Stimulated activated CD4-positive, alpha-beta T cell treated with anti-CD3 and anti-CD28 coated beads, Interleukin-1b, Interleukin-23, amount 100 ng/mL, for 1 hour (primary cell): ENCODE results near the gene SPTBN1.
"Not testable (repeated sequence)": the region's sequence is repeated elsewhere in the genome, so short reads cannot be mapped to it uniquely, and the experiment has no call there.

Experiments used
- DNase-seq, 2 donors: peaks; one replicate each; pipeline ENCODE4 v3.0.0-alpha.2; 2020; ENCODE audit warnings: low read depth in 2 of 2

SPTBN1 gene

DNA sequence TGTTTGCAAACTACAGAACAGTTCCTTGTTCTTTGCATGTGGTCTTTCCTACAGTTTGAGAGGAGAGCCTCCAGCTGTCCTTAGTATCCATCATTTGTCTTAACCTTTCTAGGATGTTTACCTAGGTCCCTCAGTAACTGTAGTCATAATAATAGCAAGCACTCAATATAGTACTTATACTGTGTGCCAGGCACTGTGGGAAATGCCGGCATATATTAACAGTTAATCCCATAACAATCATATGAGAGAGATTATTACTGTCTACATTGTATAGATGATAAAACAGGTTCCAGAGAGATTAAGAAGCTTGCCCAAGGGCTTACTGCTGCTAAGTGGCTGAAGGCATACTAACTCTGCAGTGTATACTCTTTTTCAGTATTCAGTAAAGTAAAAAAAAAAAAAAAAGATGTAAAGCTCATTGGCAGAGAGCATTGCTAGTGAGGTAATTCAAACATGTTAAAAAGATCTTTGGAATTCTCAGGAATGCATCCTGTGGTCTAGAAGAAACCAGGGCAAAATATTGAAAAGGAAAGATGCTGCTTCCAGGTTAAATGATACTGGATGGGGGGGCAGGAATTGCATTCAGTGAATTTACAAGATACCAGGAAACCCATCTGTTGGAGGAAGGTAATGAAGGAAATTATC, 72.3 kb downstream of the SPTBN1 start:
- no peak for DNase-seq

DNA sequence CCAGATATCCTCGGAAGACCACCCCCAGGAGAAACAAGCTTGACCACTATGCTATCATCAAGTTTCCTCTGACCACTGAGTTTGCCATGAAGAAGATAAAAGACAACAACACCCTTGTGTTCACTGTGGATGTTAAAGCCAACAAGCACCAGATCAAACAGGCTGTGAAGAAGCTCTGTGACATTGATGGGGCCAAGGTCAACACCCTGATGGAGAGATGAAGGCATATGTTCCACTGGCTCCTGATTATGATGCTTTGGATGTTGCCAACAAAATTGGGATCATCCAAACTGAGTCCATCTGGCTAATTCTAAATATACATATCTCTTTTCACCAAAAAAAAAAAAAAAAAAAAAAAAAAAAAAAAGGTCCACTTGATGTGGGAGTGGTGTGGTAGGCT, 73.4 kb downstream of the SPTBN1 start:
- not testable (repeated sequence) for DNase-seq

DNA sequence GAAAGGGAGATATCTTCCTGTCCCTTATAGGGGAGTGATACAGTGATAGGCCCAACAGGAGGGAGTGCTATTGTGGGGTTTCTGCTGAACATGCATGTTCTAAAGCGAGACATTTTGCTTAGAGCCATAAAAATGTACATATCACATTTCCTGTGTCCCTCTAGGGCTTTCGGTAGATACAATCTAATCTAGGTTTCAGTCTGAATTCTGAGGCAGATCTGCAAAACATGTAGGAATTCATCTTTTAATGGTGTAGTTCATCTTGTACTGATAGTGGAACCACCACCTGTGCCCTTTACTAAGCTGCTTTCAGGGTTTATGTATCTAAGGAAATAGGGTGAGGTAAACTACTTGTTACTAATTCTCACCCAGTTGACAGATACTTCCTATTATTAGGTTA, 73.8 kb downstream of the SPTBN1 start:
- DNase-seq: no peak

DNA sequence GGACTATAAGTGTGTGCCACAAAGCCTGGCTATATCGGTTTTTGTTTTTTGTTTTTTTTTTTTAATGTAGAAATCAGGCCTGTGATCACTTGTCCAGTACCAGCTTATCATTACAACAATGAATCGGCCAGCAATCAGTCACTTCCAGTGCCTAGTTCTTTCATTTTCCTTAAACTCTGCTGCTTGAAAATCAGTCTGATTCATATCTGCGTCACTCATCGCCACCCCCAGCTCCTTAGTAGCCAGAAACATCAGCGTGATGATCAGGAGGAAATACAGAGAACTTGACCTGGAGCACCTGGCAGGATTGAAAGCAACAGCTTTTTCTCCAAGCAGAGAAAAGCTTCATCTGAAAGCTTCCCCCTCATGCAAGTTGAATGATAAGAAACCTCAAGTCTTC, 75.4 kb downstream of the SPTBN1 start:
- no peak for DNase-seq

DNA sequence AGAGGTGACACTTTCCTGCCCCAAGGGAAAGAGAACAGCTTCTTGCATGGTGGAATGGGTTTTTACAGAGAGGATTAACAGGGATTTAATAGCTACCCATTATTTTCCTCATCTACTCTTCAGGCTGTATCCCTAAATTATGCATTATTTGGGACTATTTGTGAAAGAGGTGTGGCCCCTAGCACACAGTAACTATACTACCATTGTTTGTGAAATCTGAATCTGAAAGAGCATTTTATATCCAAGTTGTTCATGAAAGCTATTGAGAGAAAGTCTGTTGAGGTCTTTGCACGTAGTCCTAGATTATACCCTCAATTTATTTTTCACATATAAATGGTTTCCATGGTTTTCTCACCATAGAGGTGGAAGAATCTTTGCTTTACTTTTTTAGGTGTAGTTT, 78.1 kb downstream of the SPTBN1 start:
- no peak for DNase-seq

DNA sequence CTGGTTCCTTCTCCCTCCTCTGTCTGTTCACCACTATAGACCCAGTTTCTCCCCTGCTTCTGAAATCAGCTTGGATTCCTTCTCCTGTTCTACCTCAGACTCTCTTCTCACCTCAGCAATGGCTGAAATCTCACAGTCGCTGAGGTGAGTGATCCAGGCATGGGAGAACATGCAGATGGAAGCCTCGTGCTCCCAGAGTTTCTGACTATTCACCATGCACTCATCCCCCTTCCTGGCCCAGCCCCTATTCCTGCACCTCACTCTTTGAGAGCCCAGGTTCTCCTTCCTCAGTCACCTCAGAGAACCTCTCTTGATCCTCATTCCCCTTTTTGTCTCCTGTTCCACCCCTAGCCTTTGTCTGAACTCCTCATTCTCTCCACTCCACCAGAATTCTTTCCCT, 78.5 kb downstream of the SPTBN1 start:
- no peak for DNase-seq

DNA sequence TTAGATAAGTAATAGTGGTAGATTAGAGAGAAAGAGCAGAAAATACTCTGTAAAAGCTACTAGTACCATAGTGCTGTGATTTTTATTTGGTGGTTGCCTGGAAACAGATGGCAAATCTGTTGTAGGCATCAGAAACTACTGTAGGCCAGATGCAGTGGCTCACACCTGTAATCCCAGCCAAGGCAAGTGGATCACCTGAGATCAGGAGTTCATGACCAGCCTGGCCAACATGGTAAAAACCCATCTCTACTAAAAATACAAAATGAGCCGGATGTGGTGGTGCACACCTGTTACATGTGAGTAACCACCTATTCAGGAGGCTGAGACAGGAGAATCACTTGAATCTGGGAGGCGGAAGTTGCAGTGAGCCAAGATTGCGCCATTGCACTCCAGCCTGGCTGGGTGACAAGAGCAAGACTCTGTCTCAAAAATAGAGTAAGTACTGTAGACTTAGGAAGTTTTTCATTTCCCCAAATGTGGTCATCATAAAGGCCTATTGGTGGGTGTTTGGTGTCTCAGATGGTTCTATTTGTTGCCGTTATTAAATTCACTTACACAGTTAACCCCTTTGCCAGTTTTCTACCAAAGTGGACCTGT, 79.6 kb downstream of the SPTBN1 start:
- DNase-seq: no peak

DNA sequence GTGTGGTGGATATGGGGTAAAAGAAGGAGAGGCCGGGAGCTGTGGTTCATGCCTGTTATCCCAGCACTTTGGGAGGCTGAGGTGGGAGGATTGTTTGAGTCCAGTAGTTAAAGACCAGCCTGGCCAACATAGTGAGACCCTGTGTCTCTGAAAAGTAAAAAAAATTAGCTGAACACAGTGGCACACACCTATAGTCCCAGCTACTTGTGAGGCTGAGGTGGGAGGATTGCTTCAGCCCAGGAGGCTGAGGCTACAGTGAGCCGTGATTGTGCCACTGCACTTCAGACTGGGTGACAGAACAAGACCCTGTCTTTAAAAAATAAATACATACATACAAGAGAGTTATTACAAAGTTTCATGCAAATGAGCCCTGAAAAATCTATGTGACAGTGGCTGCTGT, 80.6 kb downstream of the SPTBN1 start:
- DNase-seq: no peak

DNA sequence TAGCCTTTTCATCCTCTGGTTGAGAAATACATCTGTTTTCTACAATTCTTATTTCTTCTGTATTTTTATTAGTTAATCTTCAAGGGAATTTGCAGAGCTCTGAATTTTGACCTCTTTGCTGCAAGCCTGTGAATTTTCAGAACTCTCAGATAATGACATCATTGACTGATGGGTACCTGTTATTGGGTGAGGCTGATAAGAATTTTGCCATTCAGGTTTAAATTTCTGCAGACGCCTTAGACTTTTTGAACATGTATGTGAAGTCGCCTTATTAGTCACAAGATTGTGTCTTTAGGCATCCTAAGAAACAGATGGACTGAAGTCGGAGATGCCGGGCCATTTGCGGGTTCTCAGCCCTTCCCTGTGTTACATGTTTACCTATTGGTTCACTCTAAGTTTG, 82.4 kb downstream of the SPTBN1 start:
- no peak for DNase-seq

DNA sequence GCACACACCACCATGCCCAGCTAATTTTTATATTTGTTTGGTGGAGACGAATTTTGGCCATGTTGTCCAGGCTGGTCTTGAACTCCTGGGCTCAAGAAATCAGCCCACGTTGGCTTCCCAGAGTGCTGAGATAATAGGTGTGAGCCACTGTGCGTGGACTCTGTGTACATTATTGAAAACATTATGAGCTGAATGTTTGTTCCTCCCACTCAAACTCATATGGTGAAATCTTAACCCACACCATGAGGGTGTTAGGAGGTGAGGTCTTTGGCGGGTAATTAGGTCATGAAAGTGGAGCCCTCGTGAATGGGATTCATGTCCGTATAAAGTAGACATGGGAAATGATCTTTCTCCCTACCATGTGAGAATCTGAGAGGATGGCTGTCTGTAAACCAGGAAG, 83.6 kb downstream of the SPTBN1 start:
- DNase-seq: no peak

DNA sequence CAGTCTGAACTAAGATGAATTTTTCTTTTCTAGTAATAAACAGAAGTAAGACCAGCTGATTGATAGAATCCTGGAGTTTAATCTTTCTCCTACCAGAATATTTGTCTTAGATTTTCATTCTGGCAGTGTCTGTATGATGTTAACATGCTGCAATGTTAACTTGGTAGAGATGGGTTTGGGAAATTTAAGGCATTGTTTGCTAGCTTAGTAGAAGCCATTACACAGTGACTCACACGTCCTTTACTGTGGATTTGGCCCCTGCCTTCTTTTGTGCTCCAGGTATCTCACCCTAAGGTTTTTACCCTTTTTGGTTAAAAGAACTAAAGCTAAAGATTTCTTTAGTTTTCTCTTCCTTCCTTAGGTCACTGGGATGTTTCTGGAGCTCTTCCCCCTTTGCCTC, 84.1 kb downstream of the SPTBN1 start:
- DNase-seq: no peak

DNA sequence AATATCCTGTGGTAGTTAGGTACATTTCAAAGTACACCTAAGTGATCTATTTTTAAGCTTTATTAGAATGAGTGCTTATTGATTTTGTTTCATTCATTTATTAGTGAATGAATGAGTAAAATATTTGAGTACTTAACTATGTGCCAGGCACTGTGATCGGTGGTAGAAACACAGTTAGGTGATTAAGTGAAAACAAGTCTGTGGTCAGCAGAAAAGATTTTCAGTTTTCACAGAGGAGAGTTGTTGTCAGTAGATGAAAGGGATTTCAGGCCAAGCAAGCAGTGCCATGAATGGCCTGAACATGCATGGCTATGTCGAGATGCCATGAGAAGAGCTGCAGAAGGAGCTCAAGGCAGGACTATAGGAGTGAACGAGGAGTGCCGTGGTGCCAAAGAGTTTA, 85.9 kb downstream of the SPTBN1 start:
- DNase-seq: no peak

DNA sequence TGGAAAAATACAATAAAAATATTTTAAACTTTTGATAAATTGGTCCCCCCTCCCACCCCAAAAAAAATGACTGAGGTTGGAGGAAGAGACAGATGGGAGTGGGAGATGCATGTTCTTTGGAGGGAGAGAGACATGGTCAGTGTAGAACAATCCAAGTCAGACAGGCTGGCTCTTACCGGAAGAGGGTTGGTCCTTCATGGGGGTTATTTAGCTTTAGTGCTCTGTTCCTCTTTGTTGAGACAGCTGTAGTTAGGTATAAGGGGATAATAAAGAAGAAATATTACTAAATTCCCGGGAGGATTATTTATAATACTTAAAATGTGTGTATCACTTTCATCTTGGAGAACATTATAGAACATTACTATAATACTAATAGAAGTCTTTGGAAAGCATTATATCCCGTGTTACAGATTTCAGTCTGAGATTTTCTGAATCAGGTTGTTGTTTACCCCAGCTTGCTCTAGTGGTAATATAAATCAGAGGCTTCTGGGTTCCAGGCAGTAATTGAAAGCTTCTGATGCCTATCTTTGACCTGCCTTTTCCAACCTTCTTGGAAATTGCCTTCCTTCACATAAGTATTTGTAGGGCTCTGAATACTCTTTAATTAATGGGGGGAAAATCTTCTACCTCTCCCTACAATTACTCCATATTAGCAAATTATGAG, 87.7 kb downstream of the SPTBN1 start:
- no peak for DNase-seq

DNA sequence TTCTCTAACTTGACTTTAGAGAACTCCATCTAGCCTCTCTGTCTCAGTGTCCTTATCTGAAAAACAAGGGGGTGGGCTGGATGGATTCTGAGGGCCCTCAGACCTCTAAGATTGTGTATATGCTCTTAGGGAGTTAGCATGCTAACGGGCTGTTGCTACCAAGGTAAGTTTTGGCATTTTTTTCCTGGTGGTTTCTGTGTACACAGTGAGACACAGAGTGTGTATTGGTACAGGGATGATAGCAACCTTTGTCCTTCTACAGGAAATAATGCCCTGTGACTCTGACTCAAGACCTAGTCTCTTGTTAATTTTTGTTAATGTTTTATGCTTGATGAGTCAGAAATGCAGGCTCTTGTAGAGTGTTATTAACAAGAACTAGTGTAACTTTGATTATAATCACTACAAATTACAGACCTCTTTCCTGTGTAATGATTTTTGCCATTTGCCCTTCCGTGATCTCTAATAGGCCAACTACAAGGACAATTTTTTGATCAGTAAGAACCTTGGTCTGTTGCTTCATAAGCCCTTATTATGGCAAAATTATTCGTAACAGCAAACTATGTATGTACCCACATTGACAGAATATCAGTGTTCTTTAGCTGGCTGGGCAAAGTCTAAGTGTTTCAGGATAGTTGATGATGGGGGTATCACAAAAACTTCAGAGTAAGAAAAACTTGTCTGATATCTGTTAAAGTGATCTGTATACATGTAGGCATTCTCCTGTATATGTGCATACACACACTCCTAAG, 89.7 kb downstream of the SPTBN1 start:
- no peak for DNase-seq

DNA sequence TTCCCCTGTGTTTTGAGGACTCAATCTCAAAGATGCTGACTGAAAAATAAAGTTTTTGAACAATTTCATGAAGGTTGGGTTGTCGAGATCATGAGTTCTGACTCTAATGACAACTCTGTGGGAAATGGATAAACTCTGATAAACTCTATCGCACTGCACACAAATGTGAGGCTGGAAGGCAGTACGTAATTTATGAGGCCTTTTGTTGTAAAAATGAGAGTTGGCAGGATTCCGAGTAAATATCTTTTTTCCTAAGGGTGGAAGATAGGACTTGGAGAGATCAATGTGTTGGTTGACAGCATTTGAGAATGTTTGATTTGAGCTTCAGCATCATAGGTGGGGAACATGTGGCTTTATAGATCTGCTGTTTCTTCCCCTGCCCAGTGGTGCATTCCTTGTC, 90.4 kb downstream of the SPTBN1 start:
- no peak for DNase-seq

DNA sequence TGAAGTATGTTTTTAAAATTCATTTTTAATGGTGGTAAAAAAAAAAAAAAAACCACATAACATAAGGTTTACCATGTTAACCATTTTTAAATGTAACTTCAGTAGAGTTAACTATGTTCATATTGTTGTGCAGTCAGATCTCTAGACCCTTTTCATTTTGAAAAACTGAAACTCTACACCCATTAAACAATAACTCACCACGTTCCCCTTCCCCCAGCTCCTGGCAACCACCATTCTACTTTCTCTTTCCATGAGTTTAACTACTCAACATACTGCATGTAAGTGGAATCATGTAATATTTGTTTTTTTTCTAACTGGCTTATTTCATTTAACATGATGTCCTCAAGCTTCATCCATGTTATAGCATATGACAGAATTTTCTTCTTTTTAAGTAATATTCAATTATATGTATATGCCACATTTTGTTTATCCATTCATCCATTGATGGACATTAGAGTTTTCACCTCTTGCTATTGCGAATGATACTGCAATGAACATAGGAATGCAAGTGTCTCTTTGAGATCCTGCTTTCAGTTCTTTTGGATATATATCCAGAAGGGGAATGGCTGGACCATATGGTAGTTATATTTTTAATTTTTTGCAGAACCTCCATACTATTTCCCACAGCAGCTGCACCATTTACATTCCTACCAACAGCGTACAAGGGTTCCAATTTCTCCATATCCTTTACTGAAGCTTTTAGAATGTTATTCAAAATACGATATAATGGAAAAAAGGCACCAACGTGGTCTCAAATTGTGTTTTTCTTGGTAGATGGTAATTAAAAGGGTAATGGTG, 91.0 kb downstream of the SPTBN1 start:
- no peak for DNase-seq

DNA sequence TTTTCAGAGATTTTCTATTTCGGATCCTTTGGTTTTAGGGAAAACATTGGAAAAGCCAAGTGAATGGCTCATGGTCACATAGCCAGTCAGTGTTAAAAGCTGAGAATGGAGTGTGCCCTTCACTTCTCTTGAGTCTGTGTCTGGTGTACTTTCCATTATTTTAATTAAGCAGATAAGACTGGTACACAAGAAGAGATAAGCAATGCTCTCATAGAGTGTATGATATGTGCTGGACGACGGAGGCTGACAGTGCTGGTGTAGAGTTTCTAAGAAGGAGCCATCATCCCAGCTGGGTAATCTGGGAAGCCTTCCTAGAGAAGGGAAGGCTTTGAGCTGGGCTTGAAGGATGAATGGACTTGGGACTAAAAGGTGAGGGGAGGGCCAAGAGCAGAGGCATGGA, 93.3 kb downstream of the SPTBN1 start:
- no peak for DNase-seq

DNA sequence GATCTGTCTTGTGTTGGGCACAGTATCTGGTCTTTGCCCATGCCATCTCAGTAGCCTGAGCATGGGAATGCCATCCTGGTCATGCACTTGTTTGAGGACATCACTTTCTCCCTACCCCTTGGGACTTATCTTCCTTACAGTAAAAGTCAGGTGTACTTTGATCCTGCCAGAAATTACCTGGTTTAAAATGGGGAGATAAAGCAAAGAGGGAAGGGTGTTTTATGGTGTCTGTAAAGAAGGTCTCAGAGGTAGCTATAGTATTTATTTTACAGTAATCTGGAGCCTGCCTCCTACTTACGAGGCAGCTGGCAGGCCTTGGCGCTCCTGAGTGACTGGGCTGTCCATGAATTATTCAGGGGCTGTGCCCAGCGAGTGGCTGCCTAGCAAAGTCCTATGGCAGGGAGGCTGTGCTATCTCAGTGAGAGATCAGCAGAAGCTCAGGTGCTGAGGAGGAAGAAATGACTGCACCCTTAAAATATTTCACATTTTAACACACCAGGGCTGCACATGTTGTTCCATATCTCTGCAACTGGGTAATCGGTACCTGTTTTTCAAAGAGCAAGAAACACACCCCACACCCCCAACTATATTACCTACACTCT, 93.9 kb downstream of the SPTBN1 start:
- DNase-seq: no peak

DNA sequence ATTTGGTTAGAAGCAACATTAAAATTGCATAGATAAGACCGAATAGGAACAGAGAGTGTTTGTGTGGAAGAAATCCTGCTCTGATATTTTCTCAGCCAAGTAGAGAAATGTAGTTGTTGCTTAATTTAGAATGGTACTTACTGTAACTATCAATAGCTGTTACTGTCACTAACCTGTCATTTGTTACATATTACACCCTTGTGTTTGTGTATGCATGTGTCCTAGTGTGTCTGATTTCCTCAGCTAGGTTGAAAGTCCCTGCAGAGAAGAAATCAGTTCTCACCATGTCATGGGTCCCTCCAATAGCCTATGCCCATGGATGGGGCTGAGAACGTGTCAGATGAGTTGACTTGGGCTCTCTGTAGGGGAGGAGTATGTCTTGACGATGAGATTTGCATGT, 94.4 kb downstream of the SPTBN1 start:
- no peak for DNase-seq

DNA sequence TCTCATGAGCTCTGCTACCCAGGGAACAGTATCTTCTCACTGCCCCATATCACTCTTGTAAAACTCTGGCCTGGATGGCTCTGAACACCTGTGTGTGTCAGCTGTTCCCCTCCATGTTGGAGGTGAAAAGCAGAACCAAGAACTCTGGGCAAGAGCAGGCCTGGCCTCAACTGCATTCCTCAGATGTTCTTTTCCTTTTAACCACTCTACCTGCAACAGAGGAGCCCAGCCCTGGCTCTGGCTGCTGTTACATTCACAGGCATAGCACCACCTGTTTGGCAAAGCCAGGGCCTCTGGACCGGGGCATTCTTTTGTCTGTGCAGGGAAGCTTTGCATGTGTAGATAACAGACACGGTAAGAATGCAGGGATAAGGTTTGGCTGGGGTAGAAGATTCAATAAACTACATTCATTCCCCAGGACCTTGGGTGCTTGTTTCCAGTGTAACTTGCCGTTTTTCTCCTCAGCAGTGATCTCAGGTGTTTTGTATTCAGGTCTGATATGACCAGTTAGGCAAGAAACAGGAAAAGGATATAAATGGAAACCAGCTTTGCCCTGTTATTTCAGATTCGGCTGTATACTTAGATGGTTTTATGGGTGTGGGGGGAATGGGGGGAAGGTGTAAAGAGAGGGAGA, 95.1 kb downstream of the SPTBN1 start:
- DNase-seq: no peak

DNA sequence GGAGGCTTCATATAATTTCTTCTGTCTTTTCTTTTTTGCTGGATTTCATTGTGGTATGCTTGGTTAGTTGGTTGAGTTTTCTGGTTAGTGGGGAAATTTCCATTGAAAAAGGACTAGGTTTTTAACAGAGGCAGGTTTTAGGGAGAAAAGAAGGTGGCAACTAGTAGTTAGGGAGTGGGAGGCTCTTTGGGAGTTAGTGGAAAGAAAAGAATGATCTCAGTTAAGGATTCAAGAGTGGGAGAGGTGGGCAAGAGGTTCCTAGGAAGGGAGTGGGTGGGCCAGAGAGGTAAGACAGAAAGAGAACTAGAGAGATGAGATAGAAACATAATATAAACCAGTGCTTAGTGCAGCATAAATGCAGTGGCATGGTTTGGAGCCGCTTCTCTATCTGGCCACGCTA, 96.9 kb downstream of the SPTBN1 start:
- DNase-seq: no peak
